ENCODE measurements around the gene TRAPPC12. TPM values are rescaled to one million over a fixed set of nuclear protein-coding genes. Genes with fewer than 3 reads are reported as not detected.
A peak's percentile ranks its signal among the peaks of the same experiment; 100 is the strongest.
"Not testable (repeated sequence)": the region's sequence is repeated elsewhere in the genome, so short reads cannot be mapped to it uniquely, and the experiment has no call there.

TRAPPC12 gene
- total and polyA plus RNA-seq, 4 experiments from 2014 or later: 18.0 to 137 (median 94.7) TPM

- no peak overlapping the region for H3K27ac Mint-ChIP-seq
- H3K9me3 Mint-ChIP-seq: peaks cover 0 to 3% (median 0%) of the 10 kb centered on the region in 8 donors
- peaks cover 40% of the 10 kb centered on the region in 2 donors for H3K36me3 Mint-ChIP-seq
- no peak for DNase-seq
- peaks cover 10% of the 10 kb centered on the region for H3K36me3 ChIP-seq (ENCODE audit: insufficient read depth, low read length)
- H3K27me3 ChIP-seq (ENCODE audit: insufficient read depth, low read length): no peaks in the 10 kb centered on the region
- H3K4me1 ChIP-seq (ENCODE audit: insufficient read depth, low read length): no peaks in the 10 kb centered on the region
- CTCF ChIA-PET (ENCODE audit: partially characterized antibody): no interaction called here
- H3K9me3 ChIP-seq (ENCODE audit: control insufficient read depth in 1 of 2, low read length in 2 of 2): no peaks in the 10 kb centered on the region
- H3K4me3 Mint-ChIP-seq: no peak overlapping the region
- no peaks in the 10 kb centered on the region for H3K27me3 Mint-ChIP-seq
- POLR2A ChIA-PET (ENCODE audit: partially characterized antibody): interaction anchor here (1.3 kb wide), 1 partner anchor 24 kb away, joined by 3 read pairs; no protein-coding TSS in a partner anchor
- H3K4me3 ChIP-seq (ENCODE audit: low read length in 2 of 2): no peak overlapping the region
- no peak overlapping the region for H3K27ac ChIP-seq (ENCODE audit: low read depth, low read length)
- peaks cover 0 to 5% (median 0%) of the 10 kb centered on the region in 4 donors for H3K4me1 Mint-ChIP-seq
- intact Hi-C loops (cut with micrococcal nuclease): no loop called here
These were observed 115.6 kb downstream of the TRAPPC12 start for GRCh38 chr2:3494984-3495666.

- H3K4me1 ChIP-seq (ENCODE audit: insufficient read depth, low read length); H3K9me3 Mint-ChIP-seq; H3K4me1 Mint-ChIP-seq; H3K27me3 ChIP-seq (ENCODE audit: insufficient read depth, low read length); intact Hi-C loops (cut with micrococcal nuclease); H3K4me3 ChIP-seq (ENCODE audit: low read length in 2 of 2); H3K4me3 Mint-ChIP-seq; H3K9me3 ChIP-seq (ENCODE audit: control insufficient read depth in 1 of 2, low read length in 2 of 2); H3K27ac ChIP-seq (ENCODE audit: low read depth, low read length); H3K27ac Mint-ChIP-seq; H3K27me3 Mint-ChIP-seq; DNase-seq: not testable (repeated sequence)
- ChIA-PET POLR2A (ENCODE audit: partially characterized antibody) (interaction anchor here (1.3 kb wide), 1 partner anchor 22 kb away, joined by 3 read pairs; no protein-coding TSS in a partner anchor), CTCF (ENCODE audit: partially characterized antibody) (interaction anchor here (1.4 kb wide), 1 partner anchor 35 kb away, joined by 3 read pairs; no protein-coding TSS in a partner anchor)
- H3K36me3 Mint-ChIP-seq: peaks cover 48 to 51% of the 10 kb centered on the region in 2 donors
- peaks cover 14% of the 10 kb centered on the region for H3K36me3 ChIP-seq (ENCODE audit: insufficient read depth, low read length)
These were observed 117.2 kb downstream of the TRAPPC12 start for GRCh38 chr2:3496708-3497080.

GRCh38 chr2:3498783-3499394 lies 119.4 kb downstream of the TRAPPC12 start:
- H3K36me3 Mint-ChIP-seq: peaks cover 65 to 67% of the 10 kb centered on the region in 2 donors
- intact Hi-C loops (cut with micrococcal nuclease): no loop called here
- no peak for DNase-seq
- peaks cover 0 to 3% (median 0%) of the 10 kb centered on the region in 8 donors for H3K9me3 Mint-ChIP-seq
- H3K4me1 ChIP-seq (ENCODE audit: insufficient read depth, low read length): no peaks in the 10 kb centered on the region
- H3K9me3 ChIP-seq (ENCODE audit: control insufficient read depth in 1 of 2, low read length in 2 of 2): no peaks in the 10 kb centered on the region
- ChIA-PET POLR2A (ENCODE audit: partially characterized antibody) (no interaction called here), CTCF (ENCODE audit: partially characterized antibody) (no interaction called here)
- no peak overlapping the region for H3K4me3 ChIP-seq (ENCODE audit: low read length in 2 of 2)
- no peaks in the 10 kb centered on the region for H3K27me3 ChIP-seq (ENCODE audit: insufficient read depth, low read length)
- H3K27me3 Mint-ChIP-seq: no peaks in the 10 kb centered on the region
- peaks cover 0 to 5% (median 3%) of the 10 kb centered on the region in 4 donors for H3K4me1 Mint-ChIP-seq
- H3K27ac Mint-ChIP-seq: no peak overlapping the region
- H3K36me3 ChIP-seq (ENCODE audit: insufficient read depth, low read length): peaks cover 14% of the 10 kb centered on the region
- no peak overlapping the region for H3K4me3 Mint-ChIP-seq
- no peak overlapping the region for H3K27ac ChIP-seq (ENCODE audit: low read depth, low read length)

- intact Hi-C loops (cut with micrococcal nuclease): no loop called here
- peaks cover 75 to 79% of the 10 kb centered on the region in 2 donors for H3K36me3 Mint-ChIP-seq
These were observed 120.9 kb downstream of the TRAPPC12 start for GRCh38 chr2:3500326-3500899.

GRCh38 chr2:3503046-3503445 lies 123.6 kb downstream of the TRAPPC12 start:
- Histone ChIP-seq H3K27me3 (ENCODE audit: insufficient read depth, low read length) (no peaks in the 10 kb centered on the region), H3K4me3 (ENCODE audit: low read length in 2 of 2) (no peak overlapping the region), H3K9me3 (ENCODE audit: control insufficient read depth in 1 of 2, low read length in 2 of 2) (no peaks in the 10 kb centered on the region), H3K4me1 (ENCODE audit: insufficient read depth, low read length) (no peaks in the 10 kb centered on the region), H3K27ac (ENCODE audit: low read depth, low read length) (no peak overlapping the region), H3K36me3 (ENCODE audit: insufficient read depth, low read length) (peaks cover 17% of the 10 kb centered on the region)
- peaks cover 75 to 79% of the 10 kb centered on the region in 2 donors for H3K36me3 Mint-ChIP-seq
- H3K4me3 Mint-ChIP-seq: no peak overlapping the region
- H3K9me3 Mint-ChIP-seq: peaks cover 0 to 2% (median 0%) of the 10 kb centered on the region in 8 donors
- H3K27me3 Mint-ChIP-seq: no peaks in the 10 kb centered on the region
- no peak for DNase-seq
- intact Hi-C loops (cut with micrococcal nuclease): no loop called here
- H3K4me1 Mint-ChIP-seq: peaks cover 5 to 17% (median 11%) of the 10 kb centered on the region in 4 donors
- CTCF ChIA-PET (ENCODE audit: partially characterized antibody): no interaction called here
- peak overlapping the region in 3 of 7 donors; percentile 57 to 84 (median 59) for H3K27ac Mint-ChIP-seq
- POLR2A ChIA-PET (ENCODE audit: partially characterized antibody): no interaction called here

More at GRCh38 chr2:3500326-3500899, 120.9 kb downstream of the TRAPPC12 start:
- Mint-ChIP-seq H3K27me3 (no peaks in the 10 kb centered on the region), H3K27ac (peak overlapping the region in 1 of 7 donors; percentile 37), H3K4me3 (no peak overlapping the region), H3K9me3 (peaks cover 0 to 3% (median 0%) of the 10 kb centered on the region in 8 donors), H3K4me1 (peaks cover 0 to 7% (median 5%) of the 10 kb centered on the region in 4 donors)
- Histone ChIP-seq H3K4me3 (ENCODE audit: low read length in 2 of 2) (no peak overlapping the region), H3K36me3 (ENCODE audit: insufficient read depth, low read length) (peaks cover 14% of the 10 kb centered on the region), H3K27ac (ENCODE audit: low read depth, low read length) (no peak overlapping the region), H3K4me1 (ENCODE audit: insufficient read depth, low read length) (no peaks in the 10 kb centered on the region), H3K27me3 (ENCODE audit: insufficient read depth, low read length) (no peaks in the 10 kb centered on the region), H3K9me3 (ENCODE audit: control insufficient read depth in 1 of 2, low read length in 2 of 2) (no peaks in the 10 kb centered on the region)
- ChIA-PET CTCF (ENCODE audit: partially characterized antibody) (no interaction called here), POLR2A (ENCODE audit: partially characterized antibody) (no interaction called here)
- no peak for DNase-seq

- no peak for DNase-seq
- Mint-ChIP-seq H3K36me3 (peaks cover 73 to 78% of the 10 kb centered on the region in 2 donors), H3K4me3 (no peak overlapping the region), H3K27ac (peak overlapping the region in 1 of 7 donors; percentile 59), H3K27me3 (no peaks in the 10 kb centered on the region), H3K4me1 (peaks cover 5 to 17% (median 11%) of the 10 kb centered on the region in 4 donors), H3K9me3 (peaks cover 0 to 4% (median 2%) of the 10 kb centered on the region in 8 donors)
- Histone ChIP-seq H3K27me3 (ENCODE audit: insufficient read depth, low read length) (no peaks in the 10 kb centered on the region), H3K27ac (ENCODE audit: low read depth, low read length) (no peak overlapping the region), H3K36me3 (ENCODE audit: insufficient read depth, low read length) (peaks cover 15% of the 10 kb centered on the region), H3K4me3 (ENCODE audit: low read length in 2 of 2) (no peak overlapping the region), H3K9me3 (ENCODE audit: control insufficient read depth in 1 of 2, low read length in 2 of 2) (no peaks in the 10 kb centered on the region), H3K4me1 (ENCODE audit: insufficient read depth, low read length) (no peaks in the 10 kb centered on the region)
- CTCF ChIA-PET (ENCODE audit: partially characterized antibody): no interaction called here
- intact Hi-C loops (cut with micrococcal nuclease): no loop called here
- POLR2A ChIA-PET (ENCODE audit: partially characterized antibody): no interaction called here
These were observed 124.0 kb downstream of the TRAPPC12 start for GRCh38 chr2:3503483-3503882.

- Mint-ChIP-seq H3K27me3 (no peaks in the 10 kb centered on the region), H3K9me3 (peaks cover 0 to 5% (median 3%) of the 10 kb centered on the region in 8 donors), H3K36me3 (peaks cover 70 to 71% of the 10 kb centered on the region in 2 donors), H3K4me3 (no peak overlapping the region), H3K4me1 (peaks cover 5 to 17% (median 12%) of the 10 kb centered on the region in 4 donors), H3K27ac (peak overlapping the region in 1 of 7 donors; percentile 6)
- Histone ChIP-seq H3K4me3 (ENCODE audit: low read length in 2 of 2) (no peak overlapping the region), H3K9me3 (ENCODE audit: control insufficient read depth in 1 of 2, low read length in 2 of 2) (no peaks in the 10 kb centered on the region), H3K27ac (ENCODE audit: low read depth, low read length) (no peak overlapping the region), H3K4me1 (ENCODE audit: insufficient read depth, low read length) (no peaks in the 10 kb centered on the region), H3K27me3 (ENCODE audit: insufficient read depth, low read length) (no peaks in the 10 kb centered on the region), H3K36me3 (ENCODE audit: insufficient read depth, low read length) (peaks cover 8% of the 10 kb centered on the region)
- ChIA-PET CTCF (ENCODE audit: partially characterized antibody) (no interaction called here), POLR2A (ENCODE audit: partially characterized antibody) (no interaction called here)
- DNase-seq: no peak
- intact Hi-C loops (cut with micrococcal nuclease): no loop called here
These were observed 125.2 kb downstream of the TRAPPC12 start for GRCh38 chr2:3504741-3505140.
